Measurements from ENCODE around the gene HHIPL1.

The HHIPL1 gene

GRCh38 chr14:99696929-99697328, 52.0 kb downstream of the HHIPL1 start:
- no peak for FAIRE-seq

DNA sequence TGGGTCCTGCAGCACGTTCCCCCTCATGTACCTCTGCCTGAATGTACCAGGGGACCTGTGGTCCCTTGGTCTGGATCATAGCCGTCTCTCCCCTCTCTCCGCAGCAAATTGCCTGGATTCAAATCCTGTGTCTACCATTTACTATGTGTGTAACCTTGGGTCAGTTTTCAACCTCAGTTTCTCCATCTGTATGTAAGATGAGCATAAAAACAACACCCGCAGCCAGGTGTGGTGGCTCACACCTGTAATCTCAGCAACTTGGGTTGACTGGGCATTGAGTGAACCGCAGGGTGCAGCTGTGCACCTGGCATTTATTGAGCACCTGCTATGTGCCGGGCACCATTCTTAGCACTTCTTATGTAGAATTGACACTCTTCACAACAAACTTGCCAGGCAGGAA, 53.3 kb downstream of the HHIPL1 start:
- no peak for FAIRE-seq

GRCh38 chr14:99698642-99699041, 53.7 kb downstream of the HHIPL1 start:
- FAIRE-seq: no peak

DNA sequence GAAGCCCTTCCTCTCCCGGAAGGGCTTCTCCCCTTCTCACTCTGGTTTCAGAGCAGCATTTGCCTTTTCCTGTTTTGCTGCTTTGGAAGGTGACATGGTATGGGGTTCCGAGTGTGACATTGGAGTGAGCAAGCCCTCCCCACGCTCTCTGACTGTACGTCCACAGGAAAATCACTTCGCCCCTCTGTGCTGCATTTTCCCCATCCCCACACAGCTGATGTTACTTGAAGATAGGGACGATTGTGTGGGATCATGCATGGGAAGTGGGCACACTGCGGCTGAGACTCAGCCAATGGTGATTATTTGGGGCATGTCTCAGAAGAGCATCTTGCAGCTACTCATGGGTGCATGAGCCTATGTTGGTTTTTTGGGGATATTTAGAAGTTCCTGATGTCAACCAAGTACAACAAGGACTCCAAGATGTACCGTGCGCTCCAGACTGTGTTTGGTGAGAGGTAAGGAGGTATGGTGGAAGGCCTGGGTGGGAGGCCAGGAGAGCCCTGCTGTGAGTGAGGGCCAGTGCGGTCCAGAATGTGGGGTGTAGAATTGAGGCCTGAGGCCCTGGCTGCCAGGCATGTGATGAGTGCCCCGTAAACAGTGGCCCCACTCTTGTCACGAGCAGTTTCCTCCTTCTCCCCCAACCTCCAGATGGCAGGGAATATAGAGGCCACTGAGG, 54.3 kb downstream of the HHIPL1 start:
- FAIRE-seq: no peak

- no peak for FAIRE-seq
Observed at GRCh38 chr14:99699861-99700260, 54.9 kb downstream of the HHIPL1 start.

DNA sequence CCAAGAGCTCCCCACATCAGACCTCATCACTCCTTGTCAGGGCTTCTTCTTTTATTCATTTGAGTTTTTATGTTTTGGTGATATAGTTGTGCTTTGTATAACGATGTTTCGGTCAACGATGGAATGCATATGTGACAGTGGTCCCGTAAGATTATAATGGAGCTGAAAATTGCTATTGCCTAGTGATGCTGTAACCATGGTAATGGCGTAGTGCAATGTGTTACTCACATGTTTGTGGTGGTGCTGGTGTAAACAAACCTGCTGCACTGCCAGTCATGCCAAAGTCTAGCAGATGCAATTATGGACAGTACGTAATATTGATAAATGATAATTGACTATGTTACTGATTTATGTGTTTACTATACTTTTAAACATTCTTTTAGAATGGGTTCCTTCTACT, 55.5 kb downstream of the HHIPL1 start:
- no peak for FAIRE-seq

- FAIRE-seq: no peak
Observed at GRCh38 chr14:99701260-99701659, 56.3 kb downstream of the HHIPL1 start.

- FAIRE-seq: no peak
Observed at GRCh38 chr14:99702115-99702514, 57.2 kb downstream of the HHIPL1 start.

DNA sequence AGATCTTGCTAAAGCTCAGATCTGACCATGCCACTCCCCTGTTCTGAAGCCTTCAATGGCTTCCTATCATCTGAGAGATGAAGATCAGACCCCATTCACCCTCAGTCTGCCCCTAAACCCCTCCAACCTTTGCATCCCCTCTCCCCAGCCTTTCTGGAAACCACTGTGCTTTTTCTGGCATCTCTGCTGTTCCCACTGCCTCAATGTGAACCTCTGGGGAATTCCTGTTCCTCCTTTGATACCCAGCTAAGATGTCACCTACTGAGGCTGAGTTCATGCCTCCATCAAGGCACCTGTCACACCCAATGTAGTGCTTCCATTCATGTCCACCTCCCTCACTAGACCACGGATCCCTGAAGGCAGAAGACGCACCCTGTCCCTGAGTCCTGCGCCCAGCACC, 58.5 kb downstream of the HHIPL1 start:
- no peak for FAIRE-seq

- no peak for FAIRE-seq
Observed at GRCh38 chr14:99704037-99704436, 59.1 kb downstream of the HHIPL1 start.

- FAIRE-seq: no peak
Observed at GRCh38 chr14:99706107-99706900, 61.4 kb downstream of the HHIPL1 start.

DNA sequence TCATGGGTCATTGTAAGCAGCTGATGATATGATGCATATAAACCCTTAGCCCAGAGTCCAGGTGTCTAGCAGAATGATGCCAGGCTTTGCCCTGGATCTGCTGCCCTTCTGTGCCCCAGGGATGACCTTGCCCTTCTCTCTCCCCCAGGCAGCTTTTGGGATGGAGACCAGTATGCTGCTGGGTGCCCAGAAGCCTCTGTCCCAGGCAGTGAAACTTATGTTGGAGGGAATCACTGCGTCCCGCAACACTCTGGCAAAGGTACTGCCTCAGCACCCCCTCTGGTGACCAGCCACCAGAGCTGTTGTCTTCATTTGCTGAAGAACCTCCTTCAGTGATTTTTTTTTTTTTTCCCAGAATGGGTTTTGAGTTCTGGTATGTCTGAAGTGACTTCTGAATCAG, 62.5 kb downstream of the HHIPL1 start:
- FAIRE-seq: no peak

DNA sequence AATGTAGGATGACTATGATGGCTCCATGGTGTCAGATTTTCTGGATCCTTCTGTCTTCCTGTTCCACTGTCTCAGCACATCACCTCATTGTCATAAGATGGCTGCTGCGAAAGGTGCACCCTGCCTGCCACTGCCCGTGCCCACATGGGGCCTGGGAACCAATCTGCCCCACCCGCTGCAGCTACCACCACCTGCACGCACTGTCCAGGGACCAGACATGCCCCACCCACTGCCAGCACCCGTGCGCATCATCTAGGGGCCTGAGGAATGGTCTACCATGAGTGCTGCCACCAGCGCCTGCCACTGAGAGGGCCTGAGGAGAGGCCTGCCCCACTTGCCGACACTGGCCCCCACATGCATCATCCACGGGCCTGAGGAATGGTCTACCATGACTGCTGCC, 63.0 kb downstream of the HHIPL1 start:
- no peak for FAIRE-seq

GRCh38 chr14:99708449-99708848, 63.5 kb downstream of the HHIPL1 start:
- no peak for FAIRE-seq

DNA sequence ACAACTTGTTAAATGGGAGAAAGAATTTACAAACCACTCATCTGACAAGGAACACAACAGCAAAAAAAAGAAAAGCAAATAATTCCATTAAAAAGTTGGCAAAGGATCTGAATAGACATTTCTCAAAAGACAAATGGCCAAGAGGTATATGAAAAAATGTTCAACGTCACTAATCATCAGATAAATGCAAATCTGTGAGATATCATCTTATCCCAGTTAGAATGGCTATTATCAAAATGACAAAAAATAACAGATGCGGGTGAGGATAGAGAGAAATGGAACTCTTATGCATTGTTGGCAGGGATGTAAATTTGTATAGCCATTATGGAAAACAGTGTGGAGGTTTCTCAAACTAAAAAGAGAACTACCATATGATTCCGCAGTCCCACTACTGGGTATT, 69.0 kb downstream of the HHIPL1 start:
- FAIRE-seq: no peak

- FAIRE-seq: no peak
Observed at GRCh38 chr14:99715266-99716000, 70.5 kb downstream of the HHIPL1 start.

DNA sequence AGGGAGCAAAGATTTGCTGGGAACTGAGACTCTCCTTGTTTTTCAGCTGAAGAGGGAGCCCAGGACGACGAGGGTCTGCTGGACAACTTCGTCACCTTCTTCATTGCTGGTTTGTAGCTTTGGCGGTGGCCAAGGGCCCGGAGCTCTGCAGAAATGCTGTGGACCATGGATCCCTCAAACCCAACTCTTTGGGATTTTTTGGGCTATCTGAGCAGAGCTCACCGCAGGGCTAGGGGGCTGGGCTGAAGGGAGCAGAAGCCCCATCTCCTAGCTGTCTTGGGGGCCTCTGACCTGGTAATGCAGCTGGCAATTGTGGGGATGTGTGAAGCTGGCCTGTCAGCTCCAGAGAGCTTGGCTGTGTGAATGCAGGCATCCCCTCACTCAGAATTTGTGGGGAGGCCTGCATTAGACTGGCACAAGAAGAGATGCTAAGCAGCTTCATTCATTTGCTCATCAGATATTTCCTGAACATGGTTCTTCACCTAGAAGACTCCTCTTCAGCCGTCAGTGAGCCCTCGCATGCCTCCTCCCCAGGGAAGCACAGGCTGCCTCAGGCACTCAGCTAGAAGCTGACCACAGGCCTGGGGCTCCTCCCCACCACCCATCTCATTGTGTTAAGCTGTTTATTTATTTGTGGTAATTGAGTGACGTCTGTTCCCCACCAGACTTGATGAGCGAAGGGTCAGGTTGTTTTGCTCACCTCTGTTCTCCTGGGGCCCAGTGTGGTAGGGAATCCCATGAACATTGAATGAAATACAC, 71.3 kb downstream of the HHIPL1 start:
- no peak for FAIRE-seq

DNA sequence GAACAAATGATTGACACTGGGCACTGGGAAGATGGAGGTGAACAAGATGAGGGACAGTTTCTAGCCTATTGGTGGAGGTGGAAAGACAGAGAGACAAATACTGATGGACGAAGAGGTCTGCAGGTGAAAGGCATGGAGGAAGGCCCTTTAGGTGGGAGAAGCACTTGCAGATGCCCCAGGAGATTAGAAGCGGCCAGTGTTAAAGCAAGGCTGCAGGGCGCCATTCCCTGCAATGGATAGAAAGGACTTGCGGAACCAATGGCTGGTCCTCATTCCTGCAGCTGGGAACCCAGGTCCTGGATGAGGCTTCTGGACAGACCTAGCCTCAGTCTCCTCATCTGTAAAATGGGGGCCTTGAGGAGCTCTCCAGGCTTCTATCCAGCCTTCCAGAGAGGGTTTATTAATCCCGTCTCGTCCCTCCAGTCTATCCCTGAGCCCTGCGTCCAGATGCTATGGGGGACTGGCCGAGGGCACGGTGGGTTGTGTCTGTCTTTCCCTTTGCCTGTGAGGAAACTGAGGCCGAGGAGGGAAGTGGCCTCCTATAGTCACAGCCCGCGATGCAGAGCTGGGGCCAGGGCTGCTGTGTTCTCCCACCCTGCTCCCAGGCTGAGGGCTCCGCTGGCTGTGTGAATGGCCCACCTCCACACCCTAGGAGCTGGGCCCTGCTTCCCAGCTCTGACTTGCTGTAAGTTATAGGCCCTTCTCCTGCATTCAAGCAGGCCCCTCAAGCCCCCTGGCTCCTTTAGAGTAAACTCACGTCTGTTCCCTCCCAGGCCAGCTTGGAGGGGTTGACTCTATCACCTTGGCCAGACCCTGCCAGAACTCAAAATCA, 72.1 kb downstream of the HHIPL1 start:
- FAIRE-seq: no peak

DNA sequence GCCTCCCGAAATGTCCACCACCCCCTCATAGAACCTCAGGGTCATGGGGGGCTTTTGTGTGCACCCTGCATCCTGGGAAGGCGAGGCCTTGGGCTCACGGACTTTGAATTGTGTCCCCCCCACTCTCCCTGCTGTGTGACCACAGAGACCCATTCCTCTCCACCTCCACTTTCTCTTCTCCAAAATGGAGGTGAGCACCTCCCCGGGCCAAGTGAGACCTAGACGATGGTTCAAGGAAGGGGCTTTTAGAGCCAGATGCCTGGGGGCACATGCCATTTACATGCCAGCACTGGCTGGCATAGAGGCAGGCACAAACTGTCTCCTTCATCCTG, 72.7 kb downstream of the HHIPL1 start:
- FAIRE-seq: no peak

DNA sequence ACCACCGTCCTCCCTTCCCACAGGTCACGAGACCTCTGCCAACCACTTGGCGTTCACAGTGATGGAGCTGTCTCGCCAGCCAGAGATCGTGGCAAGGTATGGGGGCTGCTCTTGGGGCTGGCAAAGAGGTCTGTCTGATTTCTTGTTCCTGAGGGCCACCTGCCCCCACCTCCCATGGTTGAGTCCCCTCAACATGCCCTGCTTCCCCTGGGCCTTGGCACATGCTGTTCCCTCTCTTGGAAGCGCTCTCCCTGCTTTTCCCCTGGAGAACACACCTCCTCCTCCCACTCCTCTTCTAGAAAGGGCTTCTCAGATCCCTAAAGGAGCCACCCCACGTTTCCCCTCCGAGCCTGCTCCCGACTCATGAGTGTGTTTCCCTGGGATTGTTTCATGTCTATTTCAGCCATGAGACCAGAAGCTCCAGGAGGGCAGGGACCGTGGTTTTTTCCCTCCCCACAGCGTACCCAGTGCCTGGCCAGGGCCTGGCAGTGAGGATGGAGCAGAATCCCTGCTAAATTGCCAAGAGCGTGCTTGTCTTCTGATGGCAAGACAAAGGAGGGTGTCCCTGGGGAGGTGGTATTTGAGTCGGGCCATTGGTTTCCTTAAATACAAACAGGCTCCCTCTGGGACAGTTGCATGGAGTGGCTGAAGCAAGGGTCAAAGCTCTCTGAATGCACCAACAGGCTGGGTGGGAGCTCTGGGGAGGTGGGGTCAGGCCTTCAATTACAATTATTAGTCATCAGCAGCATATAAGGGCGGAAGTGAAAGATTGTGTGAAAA, 73.3 kb downstream of the HHIPL1 start:
- FAIRE-seq: no peak

DNA sequence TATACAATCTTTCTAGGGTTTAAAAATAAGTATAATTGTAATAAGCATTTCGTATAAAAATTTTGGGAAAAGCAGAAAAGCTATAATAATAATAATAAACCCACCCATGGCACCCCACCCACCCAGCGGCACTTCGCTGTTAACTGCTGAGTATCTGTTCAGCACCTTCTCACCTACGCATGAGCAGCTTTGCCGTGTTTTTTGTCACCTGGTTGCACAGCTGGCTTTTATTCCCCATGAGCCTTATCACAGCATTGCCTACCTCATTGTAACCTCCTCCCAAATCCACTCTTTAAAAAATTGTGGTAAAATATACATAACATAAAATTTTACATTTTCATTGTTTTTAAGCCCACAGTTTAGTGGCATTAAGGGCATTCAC, 73.9 kb downstream of the HHIPL1 start:
- FAIRE-seq: no peak

All from TTC549 (cell line).